SIG-M5 treated with dmso at 0.1 percent for 504 hours (cell line): ENCODE data around the gene GALNT14.
"Not testable (repeated sequence)": the region's sequence is repeated elsewhere in the genome, so short reads cannot be mapped to it uniquely, and the experiment has no call there.

Source experiments
- DNase-seq: peaks from one replicate; lab custom pipeline; 2025; ENCODE audit not compliant: unreplicated experiment; lab: John Stamatoyannopoulos, UW

Gene GALNT14

GRCh38 chr2:31138037-31138962, at the start of gene GALNT14:
Gene GALNT14 (minus strand): TSS chr2:31138440. CDS start chr2:31138086, 354 bp downstream.
- peak; percentile 57 for DNase-seq

GRCh38 chr2:31187166-31187565, 48.9 kb upstream of the GALNT14 start:
- no peak for DNase-seq

- not testable (repeated sequence) for DNase-seq
Observed at GRCh38 chr2:31183973-31184372, 45.7 kb upstream of the GALNT14 start.

- DNase-seq, result no peak
Observed at GRCh38 chr2:31176742-31177141, 38.5 kb upstream of the GALNT14 start.

- no peak for DNase-seq
Observed at GRCh38 chr2:31171142-31171541, 32.9 kb upstream of the GALNT14 start.

GRCh38 chr2:31170071-31170698, 31.9 kb upstream of the GALNT14 start:
- DNase-seq, result peak; percentile 73

GRCh38 chr2:31168291-31168690, 30.1 kb upstream of the GALNT14 start:
- DNase-seq, result no peak

- no peak for DNase-seq
Observed at GRCh38 chr2:31166925-31167324, 28.7 kb upstream of the GALNT14 start.

- no peak for DNase-seq
Observed at GRCh38 chr2:31163011-31163539, 24.8 kb upstream of the GALNT14 start.

GRCh38 chr2:31161637-31162036, 23.4 kb upstream of the GALNT14 start:
- no peak for DNase-seq

- DNase-seq, result peak; percentile 26
Observed at GRCh38 chr2:31151501-31151900, 13.3 kb upstream of the GALNT14 start.

- no peak for DNase-seq
Observed at GRCh38 chr2:31150120-31150670, 12.0 kb upstream of the GALNT14 start.

GRCh38 chr2:31148514-31148913, 10.3 kb upstream of the GALNT14 start:
- no peak for DNase-seq

- DNase-seq, result no peak
Observed at GRCh38 chr2:31147645-31148044, 9.4 kb upstream of the GALNT14 start.

- no peak for DNase-seq
Observed at GRCh38 chr2:31142110-31142509, 3.9 kb upstream of the GALNT14 start.

- no peak for DNase-seq
Observed at GRCh38 chr2:31141443-31142085, 3.3 kb upstream of the GALNT14 start.

- DNase-seq, result no peak
Observed at GRCh38 chr2:31140151-31140550, 1.9 kb upstream of the GALNT14 start.

GRCh38 chr2:31139671-31140070, 1.4 kb upstream of the GALNT14 start:
- DNase-seq, result no peak

GRCh38 chr2:31137211-31138036, 816 bp downstream of the GALNT14 start:
- no peak for DNase-seq

GRCh38 chr2:31136732-31137131, 1.5 kb downstream of the GALNT14 start:
- DNase-seq, result no peak
